ENCODE results near the gene FRMD6. TPM values are rescaled to one million over a fixed set of nuclear protein-coding genes. Genes with fewer than 3 reads are reported as not detected.

FRMD6 gene
- total RNA-seq, 1 experiment from 2014 or later: 9.6 TPM

DNA sequence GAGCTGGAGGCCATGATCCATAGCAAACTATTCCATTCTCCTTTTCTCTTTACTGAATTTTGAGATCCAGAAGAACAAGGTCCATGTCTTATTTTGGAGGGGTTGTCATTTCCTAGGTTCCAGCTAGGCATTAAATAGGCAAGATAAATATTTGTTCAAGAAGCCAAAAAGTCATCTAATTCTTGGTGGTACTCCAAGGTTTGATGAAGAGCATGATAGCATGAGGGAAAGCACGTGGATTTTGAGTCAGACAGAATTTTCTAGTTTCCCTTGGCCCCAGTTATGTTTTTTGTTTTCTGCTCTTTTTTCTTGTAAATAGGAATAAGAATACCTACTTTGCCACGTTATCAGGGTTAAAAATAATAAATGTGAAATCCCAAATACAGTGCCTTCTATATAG is 25.5 kb upstream of the FRMD6 start:
- Mint-ChIP-seq H3K9me3 (no peaks in the 10 kb centered on the region), H3K4me3 (no peak overlapping the region), H3K27ac (no peak overlapping the region), H3K4me1 (0 out of 4 replicates have a peak, but pooled peaks cover 0 to 4% of the 10 kb centered on the region in 2 experiments), H3K27me3 (ENCODE audit: low read depth) (no peaks in the 10 kb centered on the region), H3K36me3 (ENCODE audit: insufficient read depth in 1 of 3, low read depth in 3 of 3) (no peaks in the 10 kb centered on the region)
- H2AK5ac ChIP-seq (ENCODE audit: insufficient read length, low read length): no peak overlapping the region
- H4K20me1 ChIP-seq (ENCODE audit: control insufficient read depth, insufficient read depth, insufficient read length): no peaks in the 10 kb centered on the region
- no peak overlapping the region for H3K9ac ChIP-seq (ENCODE audit: extremely low read depth, insufficient read length, low read length)
- no peak overlapping the region for H3K27ac ChIP-seq (ENCODE audit: insufficient read length, low read depth, low read length)
- H3K14ac ChIP-seq (ENCODE audit: insufficient read depth, low read length): no peak overlapping the region
- no peak overlapping the region for H4K8ac ChIP-seq (replicated peaks; ENCODE audit: insufficient read length, low read depth, low read length)
- no peak overlapping the region for H4K91ac ChIP-seq (ENCODE audit: insufficient read length, low read depth, low read length)
- no peak overlapping the region for H2BK120ac ChIP-seq (ENCODE audit: low read depth, low read length, poor library complexity, severe bottlenecking)
- TF ChIP-seq, protein P1, sequence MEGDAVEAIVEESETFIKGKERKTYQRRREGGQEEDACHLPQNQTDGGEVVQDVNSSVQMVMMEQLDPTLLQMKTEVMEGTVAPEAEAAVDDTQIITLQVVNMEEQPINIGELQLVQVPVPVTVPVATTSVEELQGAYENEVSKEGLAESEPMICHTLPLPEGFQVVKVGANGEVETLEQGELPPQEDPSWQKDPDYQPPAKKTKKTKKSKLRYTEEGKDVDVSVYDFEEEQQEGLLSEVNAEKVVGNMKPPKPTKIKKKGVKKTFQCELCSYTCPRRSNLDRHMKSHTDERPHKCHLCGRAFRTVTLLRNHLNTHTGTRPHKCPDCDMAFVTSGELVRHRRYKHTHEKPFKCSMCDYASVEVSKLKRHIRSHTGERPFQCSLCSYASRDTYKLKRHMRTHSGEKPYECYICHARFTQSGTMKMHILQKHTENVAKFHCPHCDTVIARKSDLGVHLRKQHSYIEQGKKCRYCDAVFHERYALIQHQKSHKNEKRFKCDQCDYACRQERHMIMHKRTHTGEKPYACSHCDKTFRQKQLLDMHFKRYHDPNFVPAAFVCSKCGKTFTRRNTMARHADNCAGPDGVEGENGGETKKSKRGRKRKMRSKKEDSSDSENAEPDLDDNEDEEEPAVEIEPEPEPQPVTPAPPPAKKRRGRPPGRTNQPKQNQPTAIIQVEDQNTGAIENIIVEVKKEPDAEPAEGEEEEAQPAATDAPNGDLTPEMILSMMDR (conservative IDR thresholded peaks at IDR 0.05): no peak
- H2BK20ac ChIP-seq (ENCODE audit: low read depth, low read length, poor library complexity, severe bottlenecking): no peak overlapping the region
- H2BK15ac ChIP-seq (ENCODE audit: low read depth, low read length): no peak overlapping the region
- H3K27me3 ChIP-seq (ENCODE audit: insufficient read depth, low read length): no peaks in the 10 kb centered on the region
- H4K5ac ChIP-seq (ENCODE audit: insufficient read length, low read depth, low read length): no peak overlapping the region
- H3K79me1 ChIP-seq (ENCODE audit: insufficient read depth, low read depth, low read length, poor library complexity, severe bottlenecking): no peaks in the 10 kb centered on the region
- H3K9me3 ChIP-seq (ENCODE audit: control insufficient read depth, low read depth, low read length): no peaks in the 10 kb centered on the region
- no peaks in the 10 kb centered on the region for H3K79me2 ChIP-seq (ENCODE audit: insufficient read depth, low read length)
- no peaks in the 10 kb centered on the region for H3K4me1 ChIP-seq (ENCODE audit: insufficient read depth, low read length)
- H3K56ac ChIP-seq (ENCODE audit: insufficient read length, low read depth, low read length): no peak overlapping the region
- no peak overlapping the region for H3K4ac ChIP-seq (ENCODE audit: low read depth, low read length)
- H3T11ph ChIP-seq (ENCODE audit: low read length): no peak overlapping the region
- WGBS (ENCODE audit: extremely low coverage, insufficient read length, low lambda C conversion rate): no CpG with 5 or more reads among the region's 2 CpGs
- no peak overlapping the region for H2BK12ac ChIP-seq (ENCODE audit: insufficient read length, low read depth, low read length)
- no peak overlapping the region for H2BK5ac ChIP-seq (ENCODE audit: insufficient read length, low read length)
- DNase-seq: no peak
- H3K18ac ChIP-seq (ENCODE audit: insufficient read length, low read depth, low read length): no peak overlapping the region
- no peak overlapping the region for H3K4me2 ChIP-seq (ENCODE audit: insufficient read depth, insufficient read length, low read length)
- H3K23ac ChIP-seq (ENCODE audit: insufficient read length, low read depth, low read length): no peak overlapping the region
- H2AFZ ChIP-seq (ENCODE audit: low read length): no peak overlapping the region
- H3K23me2 ChIP-seq (ENCODE audit: insufficient read length, low read depth, low read length, poor library complexity, severe bottlenecking): no peaks in the 10 kb centered on the region

Measured in H9 (cell line).